Measurements from ENCODE around the gene STIP1.
A peak's percentile ranks its signal among the peaks of the same experiment; 100 is the strongest.

Gene STIP1

DNA sequence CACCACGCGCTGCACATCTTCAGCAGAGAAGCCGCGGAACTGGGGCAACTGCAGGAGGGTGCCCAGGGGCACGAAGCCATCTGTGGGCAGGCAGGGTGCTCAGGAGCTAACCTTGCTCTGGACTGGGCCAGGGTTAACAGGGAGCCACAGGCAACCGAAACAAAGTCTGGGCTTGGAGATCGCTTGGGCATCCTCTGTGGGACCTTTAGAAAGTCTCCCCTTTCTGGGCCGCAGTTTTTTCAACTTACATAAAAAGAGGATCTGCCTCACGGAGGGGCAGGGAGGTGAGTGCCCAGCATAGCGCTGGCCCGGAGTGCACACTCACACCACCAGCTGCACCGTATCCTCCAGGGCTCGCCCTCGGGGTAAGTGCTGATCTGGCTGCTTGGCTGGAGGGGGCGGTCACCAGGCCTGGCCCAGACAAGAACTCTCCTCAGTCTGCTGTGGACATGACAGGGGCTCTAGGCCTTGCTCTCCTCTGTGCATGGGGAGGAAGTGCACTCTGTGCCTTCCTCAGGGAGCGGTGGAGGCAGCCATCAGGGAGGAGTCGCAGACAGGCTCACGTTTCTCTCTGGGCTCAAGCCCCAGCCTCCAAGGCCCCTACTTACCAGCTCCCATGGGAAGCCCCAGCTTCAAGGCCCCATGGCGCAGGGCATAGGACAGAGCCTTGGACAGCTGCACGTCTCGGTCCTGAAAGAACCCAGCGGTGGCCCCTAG, 39.1 kb downstream of the STIP1 start:
- DNase-seq, result no peak

- peak; percentile 95 for DNase-seq
Measured at GRCh38 chr11:64225608-64226506, 39.9 kb downstream of the STIP1 start, which contains the start of the genes NUDT22 and TRPT1. TSS of gene NUDT22 (plus strand) at chr11:64226274. CDS start at chr11:64226653, 379 bp downstream. TSS of gene TRPT1 (minus strand) at chr11:64226186. CDS start at chr11:64225860, 326 bp downstream.

- DNase-seq, result no peak
Measured at GRCh38 chr11:64226507-64227051, 40.6 kb downstream of the STIP1 start.

DNA sequence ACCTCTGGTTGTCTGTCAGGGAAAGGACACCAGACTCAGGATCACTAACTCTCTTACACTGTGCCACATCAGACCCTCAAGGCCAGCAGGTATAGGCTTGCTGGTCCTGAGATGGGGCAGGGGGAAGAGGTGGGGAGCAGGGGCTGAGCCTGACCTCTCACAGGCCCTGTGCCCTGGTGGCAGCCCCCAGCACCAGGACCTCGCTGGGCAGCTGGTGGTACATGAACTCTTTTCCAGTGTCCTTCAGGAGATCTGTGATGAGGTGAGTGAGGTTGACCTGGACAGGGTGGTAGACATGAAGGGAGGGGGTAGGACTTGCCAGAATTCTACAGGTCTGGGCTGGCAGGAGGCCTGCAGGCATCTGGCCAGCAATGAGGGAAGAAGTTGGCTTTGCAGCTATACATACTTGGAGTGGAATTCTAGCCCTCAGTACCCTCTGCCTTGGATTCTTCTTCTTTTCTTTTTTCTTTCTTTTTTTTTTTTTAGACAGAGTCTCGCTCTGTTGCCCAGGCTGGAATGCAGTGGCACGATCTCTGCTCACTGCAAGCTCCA, 41.5 kb downstream of the STIP1 start:
- DNase-seq, result no peak

DNA sequence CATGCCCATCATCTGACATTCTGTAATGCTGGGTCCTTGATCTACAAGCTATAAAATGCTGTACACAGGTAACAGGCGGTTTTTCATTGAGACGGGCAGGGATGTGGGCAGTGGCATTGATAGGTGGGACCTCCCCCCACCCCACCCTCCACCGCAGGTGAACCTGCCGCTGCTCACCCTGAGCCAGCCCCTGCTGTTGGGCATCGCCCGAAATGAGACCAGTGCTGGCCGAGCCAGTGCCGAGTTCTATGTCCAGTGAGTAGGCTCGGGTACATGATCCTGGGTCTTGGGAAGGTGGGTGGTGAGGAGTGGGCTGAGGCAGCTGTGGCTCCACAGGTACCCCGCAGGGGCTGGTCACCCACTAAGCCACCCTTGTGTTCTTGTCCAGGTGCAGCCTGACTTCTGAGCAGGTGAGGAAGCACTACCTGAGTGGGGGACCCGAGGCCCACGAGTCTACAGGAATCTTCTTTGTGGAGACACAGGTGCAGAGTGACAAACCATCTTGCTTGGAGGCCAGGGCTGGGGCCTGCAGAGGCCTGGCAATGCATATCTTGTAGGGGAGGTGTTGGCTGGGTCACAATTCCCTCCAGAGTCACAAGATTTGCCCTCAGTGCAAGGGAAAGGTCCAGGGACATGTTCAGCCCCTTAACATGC, 43.2 kb downstream of the STIP1 start:
- no peak for DNase-seq

GRCh38 chr11:64229744-64230170, 43.8 kb downstream of the STIP1 start:
- DNase-seq, result no peak

DNA sequence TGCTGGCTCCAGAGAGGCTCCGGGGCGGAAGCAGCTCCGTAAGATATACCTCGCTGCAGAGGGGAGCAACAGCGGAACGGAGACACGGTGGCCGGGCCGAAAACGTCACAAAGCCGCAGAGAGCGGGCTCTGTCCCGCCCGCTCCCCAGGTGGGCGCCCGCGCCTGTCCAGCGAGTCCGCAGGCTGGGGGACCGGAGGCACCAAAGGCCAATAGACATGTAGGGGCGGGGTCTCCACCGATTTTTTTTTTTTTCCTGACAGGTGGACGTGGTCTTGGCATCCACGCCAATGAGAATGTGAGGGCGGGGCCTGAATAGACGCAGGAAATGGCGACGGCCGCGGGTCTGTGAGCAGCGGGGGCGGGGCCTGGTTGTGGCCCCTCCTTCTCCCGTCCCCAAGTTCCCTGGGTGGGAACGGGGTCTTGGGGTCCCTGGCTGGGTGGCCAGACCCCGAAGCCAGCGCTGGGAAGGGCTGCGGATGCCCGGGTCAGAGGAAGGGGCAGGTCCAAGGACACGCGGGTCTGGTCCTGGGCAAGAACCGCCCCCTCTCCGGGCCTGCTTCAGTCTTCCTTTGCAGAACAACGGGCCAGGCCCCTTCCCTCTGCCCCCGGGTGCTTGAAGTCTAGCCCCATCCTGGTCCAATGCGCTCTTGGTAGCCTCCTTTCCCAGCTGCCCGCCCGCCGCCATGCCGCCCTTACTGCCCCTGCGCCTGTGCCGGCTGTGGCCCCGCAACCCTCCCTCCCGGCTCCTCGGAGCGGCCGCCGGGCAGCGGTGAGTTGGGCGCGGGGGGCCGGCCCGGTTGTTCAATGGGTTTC, 44.4 kb downstream of the STIP1 start, which contains the start of gene DNAJC4:
Gene DNAJC4, plus strand, starts transcription at position 378 of the 814 bp plus-strand sequence. Its CDS starts 307 bp downstream, at position 685.
- DNase-seq, result peak; percentile 96

GRCh38 chr11:64230985-64231365, 45.0 kb downstream of the STIP1 start:
- no peak for DNase-seq

GRCh38 chr11:64231546-64231945, 45.6 kb downstream of the STIP1 start:
- DNase-seq, result no peak

DNA sequence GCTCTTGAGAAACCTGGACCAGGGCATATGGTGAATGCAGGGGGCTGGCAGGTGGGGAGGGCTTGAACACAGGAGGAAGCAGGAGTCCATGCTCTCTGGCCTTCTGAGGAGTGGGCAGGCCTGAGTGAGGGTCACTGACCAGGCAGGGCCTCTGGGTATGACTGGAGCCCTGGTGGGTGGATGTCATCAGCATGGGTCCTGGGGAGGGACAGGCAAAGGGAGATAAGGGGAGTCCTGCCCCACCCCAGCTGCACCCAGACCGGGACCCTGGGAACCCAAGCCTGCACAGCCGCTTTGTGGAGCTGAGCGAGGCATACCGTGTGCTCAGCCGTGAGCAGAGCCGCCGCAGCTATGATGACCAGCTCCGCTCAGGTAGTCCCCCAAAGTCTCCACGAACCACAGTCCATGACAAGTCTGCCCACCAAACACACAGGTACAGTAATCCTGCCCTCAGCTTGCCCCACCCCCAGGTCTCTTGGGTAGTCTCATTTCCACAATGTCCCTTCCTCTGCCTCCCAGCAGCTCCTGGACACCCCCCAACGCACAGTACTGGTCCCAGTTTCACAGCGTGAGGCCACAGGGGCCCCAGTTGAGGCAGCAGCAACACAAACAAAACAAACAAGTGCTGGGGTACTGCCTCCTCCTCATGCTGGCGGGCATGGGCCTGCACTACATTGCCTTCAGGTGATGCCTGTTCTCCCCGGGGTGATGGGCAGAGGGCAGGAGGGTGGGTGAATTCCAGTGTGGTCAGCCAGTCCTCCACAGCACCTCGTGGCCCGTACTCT, 46.4 kb downstream of the STIP1 start:
- no peak for DNase-seq

DNA sequence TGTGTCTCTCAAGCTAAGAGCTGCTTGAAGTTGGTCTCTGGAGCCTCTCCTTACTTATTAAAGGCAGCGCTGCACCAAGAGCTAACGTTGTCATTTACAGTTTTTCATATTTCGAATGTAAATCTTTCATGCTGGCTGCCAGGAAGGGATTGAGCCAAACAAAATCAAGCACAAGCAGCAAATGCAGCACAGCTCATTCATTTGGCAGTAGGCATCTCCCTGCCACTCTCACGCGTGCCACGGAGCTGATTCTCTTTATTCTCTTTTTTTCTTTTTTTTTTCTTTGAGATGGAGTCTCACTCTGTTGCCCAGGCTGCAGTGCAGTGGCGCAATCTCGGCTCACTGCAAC, 47.0 kb downstream of the STIP1 start:
- no peak for DNase-seq

GRCh38 chr11:64233913-64234586, 48.1 kb downstream of the STIP1 start, which contains the start of gene VEGFB:
TSS of gene VEGFB (plus strand) at chr11:64234584. CDS start at chr11:64234834, 250 bp downstream.
- DNase-seq, result peak; percentile 65

- DNase-seq, result peak; percentile 52
Measured at GRCh38 chr11:64234647-64235379, 48.8 kb downstream of the STIP1 start.

- no peak for DNase-seq
Measured at GRCh38 chr11:64235437-64236161, 49.6 kb downstream of the STIP1 start.

GRCh38 chr11:64237484-64237951, 51.5 kb downstream of the STIP1 start:
- no peak for DNase-seq

- DNase-seq, result no peak
Measured at GRCh38 chr11:64238076-64238475, 52.1 kb downstream of the STIP1 start.

- DNase-seq, result no peak
Measured at GRCh38 chr11:64238999-64239398, 53.0 kb downstream of the STIP1 start.

- no peak for DNase-seq
Measured at GRCh38 chr11:64239662-64240434, 53.9 kb downstream of the STIP1 start.
